K562 (cell line): ENCODE results near the gene GP1BB. TPM values are rescaled to one million over a fixed set of nuclear protein-coding genes. Genes with fewer than 3 reads are reported as not detected.

ENCODE experiments used
- CBX2 ChIP-seq: fragments of 200-600 bp; sonication (generic); IDR thresholded peaks from one replicate; pipeline ENCODE4 v1.6.1; 2012; ENCODE audit warnings: mild to moderate bottlenecking, low read length, inconsistent platforms; ENCODE audit not compliant: insufficient read depth, poor library complexity, severe bottlenecking
- CC2D1A ChIP-seq: fragments of 450-650 bp; IDR thresholded peaks from 2 replicates; pipeline ENCODE4 v1.6.1; 2017; ENCODE audit warnings: mild to moderate bottlenecking
- FOXA1 ChIP-seq: fragments of 450-650 bp; IDR thresholded peaks from 2 replicates; pipeline ENCODE4 v1.6.1; 2016; ENCODE audit warnings: mild to moderate bottlenecking, borderline replicate concordance
- FOXM1 ChIP-seq, 2 experiments: fragments of 450-650 bp in 1 of 2; sonication (generic) in 1 of 2; formaldehyde crosslinking in 1 of 2; IDR thresholded peaks; 2 replicates each; pipeline versions ENCODE4 v1.6.1 to v1.9.0; 2017 to 2022; ENCODE audit warnings: low read depth in 2 of 2, mild to moderate bottlenecking in 2 of 2, missing genetic modification reagents in 1 of 2, moderate library complexity in 1 of 2
- HOMEZ ChIP-seq: fragments of 250-450 bp; sonication (Bioruptor Pico); IDR thresholded peaks from 2 replicates; pipeline ENCODE4 v1.4.0; 2020; ENCODE audit warnings: mild to moderate bottlenecking, moderate library complexity
- KLF16 ChIP-seq: IDR thresholded peaks from 2 replicates; pipeline ENCODE4 v1.6.1; 2016; ENCODE audit warnings: antibody characterized with exemption
- NELFE ChIP-seq: IDR thresholded peaks from 2 replicates; pipeline ENCODE4 v1.6.1; 2011; ENCODE audit warnings: mild to moderate bottlenecking; ENCODE audit not compliant: insufficient read depth, insufficient read length
- PURB ChIP-seq: sonication (generic); formaldehyde crosslinking; IDR thresholded peaks from 2 replicates; pipeline ENCODE4 v1.9.0; 2021; ENCODE audit warnings: low read depth, mild to moderate bottlenecking, missing genetic modification reagents
- SRF ChIP-seq, 2 experiments: fragments of 250-450, 450-650 bp in 1 of 2; sonication (Bioruptor Pico) in 1 of 2; sonication (generic) in 1 of 2; formaldehyde crosslinking; IDR thresholded peaks; 2 replicates each; pipeline versions ENCODE4 v1.5.0 to v1.5.1; 2020 to 2022; ENCODE audit warnings: mild to moderate bottlenecking in 1 of 2, missing genetic modification reagents in 1 of 2
- SRSF7 ChIP-seq: fragments of 200-400 bp; formaldehyde crosslinking; optimal IDR thresholded peaks from 2 replicates; pipeline ENCODE3; 2017; ENCODE audit warnings: mild to moderate bottlenecking, low read depth, low read length
- TBL1XR1 ChIP-seq, 2 experiments: IDR thresholded peaks; 2 replicates each; pipeline ENCODE4 v1.6.1; 2012; ENCODE audit warnings: improper control_type of control experiment in 2 of 2, low read length in 2 of 2, mild to moderate bottlenecking in 1 of 2
- ZFX ChIP-seq: sonication (generic); formaldehyde crosslinking; IDR thresholded peaks from 2 replicates; pipeline ENCODE4 v1.8.0; 2022; ENCODE audit warnings: mild to moderate bottlenecking, missing genetic modification reagents, moderate library complexity
- ZSCAN29 ChIP-seq: fragments of 450-650 bp; IDR thresholded peaks from 2 replicates; pipeline ENCODE4 v1.6.1; 2017
- polyA plus RNA-seq, 8 experiments: library from polyadenylated mRNA; depleted of rRNA in 4 of 8; stranded (reverse) in 5 of 8; unstranded in 3 of 8; fragments of >200 nt; fragmentation: Nextera tagmentation in 2 of 8; fragmentation: Illumina TruSeq in 1 of 8; extraction: Ambion mirVana in 2 of 8; extraction: Trizol in 1 of 8; gene quantifications; 2 replicates each; pipeline versions ENCODE4 v1.2.1 to v1.2.3, GENCODE V29; 2011 to 2014; ENCODE audit warnings: inconsistent platforms in 1 of 8, missing spikeins in 1 of 8
- total RNA-seq, 7 experiments: library from RNA; depleted of rRNA in 6 of 7; stranded (reverse); fragments of >200 nt in 6 of 7; fragmentation: Illumina TruSeq in 2 of 7; extraction: Trizol in 2 of 7; gene quantifications; 2 replicates each; pipeline versions ENCODE4 v1.2.1 to v1.2.3, GENCODE V29; 2011 to 2021; ENCODE audit warnings: low replicate concordance in 1 of 7
- TF ChIP-seq, protein P1 (sequence below), 3 experiments: fragments of 200-800 bp in 1 of 3; fragments of 250-450 bp in 1 of 3; fragments of 450-650 bp in 1 of 3; sonication (Bioruptor Pico) in 1 of 3; sonication (Bioruptor generic) in 1 of 3; formaldehyde crosslinking in 1 of 3; IDR thresholded peaks; 2 replicates each; pipeline versions ENCODE4 v1.6.1 to v1.8.0; 2016 to 2022; ENCODE audit warnings: mild to moderate bottlenecking in 2 of 3, missing genetic modification characterization in 2 of 3, missing compliant biosample characterization in 1 of 3, moderate library complexity in 1 of 3
- TF ChIP-seq, protein P2 (sequence below): sonication (generic); formaldehyde crosslinking; IDR thresholded peaks from 2 replicates; pipeline ENCODE4 v1.8.0; 2022; ENCODE audit warnings: mild to moderate bottlenecking, low read depth, missing genetic modification reagents

GP1BB gene
- total and polyA plus RNA-seq, 9 of the 15 experiments (the other 6 are each of a cell fraction or from before 2014, with no cell fraction given): 0.69 to 162 (median 2.8) TPM

DNA sequence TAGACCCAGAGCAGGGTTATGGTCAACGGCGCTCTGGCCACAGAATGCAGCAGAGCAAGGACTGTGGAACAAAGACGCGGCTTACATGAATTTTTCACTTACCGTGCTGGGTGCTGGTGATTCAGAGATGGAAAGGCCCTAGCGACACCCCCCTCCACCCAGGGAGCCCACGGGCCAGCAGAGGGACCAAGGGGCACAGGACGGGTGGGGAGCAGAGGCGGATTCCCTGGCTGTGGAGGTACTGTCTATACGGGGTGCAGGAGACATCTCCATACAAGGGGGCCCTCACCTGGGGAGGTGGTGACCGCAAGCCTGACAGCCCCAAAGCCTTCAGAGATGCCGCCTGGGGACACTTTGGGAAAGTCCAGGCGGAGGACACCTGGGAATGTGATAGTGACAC lies 10.1 kb upstream of the GP1BB start (continued):
- TF ChIP-seq HOMEZ (CRISPR knock-in tag) (0 out of 2 replicates have a peak, but pooled peaks have one; percentile 43), ZFX (no peak), PURB (CRISPR knock-in tag) (no peak), CC2D1A (no peak), NELFE (no peak), SRSF7 (no peak), SRF (CRISPR knock-in tag; IDR thresholded peaks at IDR 0.05) (0 out of 4 replicates have a peak, but pooled peaks of 1 of the 2 experiments have one; percentile 9), FOXM1 (IDR thresholded peaks at IDR 0.05; ENCODE audit: low read depth) (no peak), FOXM1 (CRISPR knock-in tag; IDR thresholded peaks at IDR 0.05; ENCODE audit: low read depth) (no peak), CBX2 (peak; percentile 77), KLF16 (no peak), ZSCAN29 (no peak), TBL1XR1 (IDR thresholded peaks at IDR 0.05; ENCODE audit: low read length in 2 of 2) (peak in 1 of 2 experiments; percentile 26; a peak in 1 of 4 replicates), FOXA1 (no peak)
- TF ChIP-seq, protein P1, sequence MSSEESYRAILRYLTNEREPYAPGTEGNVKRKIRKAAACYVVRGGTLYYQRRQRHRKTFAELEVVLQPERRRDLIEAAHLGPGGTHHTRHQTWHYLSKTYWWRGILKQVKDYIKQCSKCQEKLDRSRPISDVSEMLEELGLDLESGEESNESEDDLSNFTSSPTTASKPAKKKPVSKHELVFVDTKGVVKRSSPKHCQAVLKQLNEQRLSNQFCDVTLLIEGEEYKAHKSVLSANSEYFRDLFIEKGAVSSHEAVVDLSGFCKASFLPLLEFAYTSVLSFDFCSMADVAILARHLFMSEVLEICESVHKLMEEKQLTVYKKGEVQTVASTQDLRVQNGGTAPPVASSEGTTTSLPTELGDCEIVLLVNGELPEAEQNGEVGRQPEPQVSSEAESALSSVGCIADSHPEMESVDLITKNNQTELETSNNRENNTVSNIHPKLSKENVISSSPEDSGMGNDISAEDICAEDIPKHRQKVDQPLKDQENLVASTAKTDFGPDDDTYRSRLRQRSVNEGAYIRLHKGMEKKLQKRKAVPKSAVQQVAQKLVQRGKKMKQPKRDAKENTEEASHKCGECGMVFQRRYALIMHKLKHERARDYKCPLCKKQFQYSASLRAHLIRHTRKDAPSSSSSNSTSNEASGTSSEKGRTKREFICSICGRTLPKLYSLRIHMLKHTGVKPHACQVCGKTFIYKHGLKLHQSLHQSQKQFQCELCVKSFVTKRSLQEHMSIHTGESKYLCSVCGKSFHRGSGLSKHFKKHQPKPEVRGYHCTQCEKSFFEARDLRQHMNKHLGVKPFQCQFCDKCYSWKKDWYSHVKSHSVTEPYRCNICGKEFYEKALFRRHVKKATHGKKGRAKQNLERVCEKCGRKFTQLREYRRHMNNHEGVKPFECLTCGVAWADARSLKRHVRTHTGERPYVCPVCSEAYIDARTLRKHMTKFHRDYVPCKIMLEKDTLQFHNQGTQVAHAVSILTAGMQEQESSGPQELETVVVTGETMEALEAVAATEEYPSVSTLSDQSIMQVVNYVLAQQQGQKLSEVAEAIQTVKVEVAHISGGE (CRISPR knock-in tag; IDR thresholded peaks at IDR 0.05): 0 out of 6 replicates have a peak, but pooled peaks of 1 of the 3 experiments have one; percentile 49
- TF ChIP-seq, protein P2, sequence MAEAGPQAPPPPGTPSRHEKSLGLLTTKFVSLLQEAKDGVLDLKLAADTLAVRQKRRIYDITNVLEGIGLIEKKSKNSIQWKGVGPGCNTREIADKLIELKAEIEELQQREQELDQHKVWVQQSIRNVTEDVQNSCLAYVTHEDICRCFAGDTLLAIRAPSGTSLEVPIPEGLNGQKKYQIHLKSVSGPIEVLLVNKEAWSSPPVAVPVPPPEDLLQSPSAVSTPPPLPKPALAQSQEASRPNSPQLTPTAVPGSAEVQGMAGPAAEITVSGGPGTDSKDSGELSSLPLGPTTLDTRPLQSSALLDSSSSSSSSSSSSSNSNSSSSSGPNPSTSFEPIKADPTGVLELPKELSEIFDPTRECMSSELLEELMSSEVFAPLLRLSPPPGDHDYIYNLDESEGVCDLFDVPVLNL (CRISPR knock-in tag): no peak
